HepG2 (cell line): ENCODE data around the gene ZXDC. TPM values are rescaled to one million over a fixed set of nuclear protein-coding genes. Genes with fewer than 3 reads are reported as not detected.

ENCODE experiments used
- BORCS8-MEF2B ChIP-seq: sonication (generic); formaldehyde crosslinking; IDR thresholded peaks from 2 replicates; pipeline ENCODE4 v1.8.0; 2022; ENCODE audit warnings: mild to moderate bottlenecking, missing genetic modification reagents
- HNF4A ChIP-seq: sonication (generic); formaldehyde crosslinking; IDR thresholded peaks from 2 replicates; pipeline ENCODE4 v1.4.0; 2020; ENCODE audit warnings: missing genetic modification reagents
- ISX ChIP-seq: sonication (generic); formaldehyde crosslinking; conservative IDR thresholded peaks from 2 replicates; pipeline ENCODE4 v1.5.0; 2020; ENCODE audit warnings: missing genetic modification reagents
- NONO ChIP-seq, 2 experiments: fragments of 450-650 bp in 1 of 2; sonication (generic) in 1 of 2; formaldehyde crosslinking in 1 of 2; IDR thresholded peaks in 1 of 2; conservative IDR thresholded peaks in 1 of 2; 2 replicates each; pipeline versions ENCODE4 v1.6.1 to v1.8.0; 2017 to 2022; ENCODE audit warnings: mild to moderate bottlenecking in 1 of 2, missing genetic modification reagents in 1 of 2, moderate library complexity in 1 of 2
- NPAS2 ChIP-seq: sonication (generic); formaldehyde crosslinking; IDR thresholded peaks from 2 replicates; pipeline ENCODE4 v1.8.0; 2022; ENCODE audit warnings: mild to moderate bottlenecking, missing genetic modification reagents, borderline replicate concordance
- POLR2AphosphoS5 ChIP-seq: IDR thresholded peaks from 2 replicates; pipeline ENCODE4 v1.6.1; 2012; ENCODE audit warnings: low read depth, low read length
- RELA ChIP-seq: sonication (generic); formaldehyde crosslinking; IDR thresholded peaks from 2 replicates; pipeline ENCODE4 v1.4.0; 2020; ENCODE audit warnings: missing genetic modification reagents
- RFXANK ChIP-seq: IDR thresholded peaks from 2 replicates; pipeline ENCODE4 v1.6.1; 2016
- RFXAP ChIP-seq: sonication (generic); formaldehyde crosslinking; IDR thresholded peaks from 2 replicates; pipeline ENCODE4 v1.4.0; 2020; ENCODE audit warnings: missing genetic modification reagents, borderline replicate concordance
- SRY ChIP-seq: sonication (generic); formaldehyde crosslinking; IDR thresholded peaks from 2 replicates; pipeline ENCODE4 v1.8.0; 2022; ENCODE audit warnings: mild to moderate bottlenecking, missing genetic modification reagents
- YY1 ChIP-seq: IDR thresholded peaks from 2 replicates; pipeline ENCODE4 v1.6.1; 2011; ENCODE audit warnings: low read length, low read depth, moderate library complexity, mild to moderate bottlenecking; ENCODE audit not compliant: insufficient read depth, insufficient replicate concordance
- ZBTB25 ChIP-seq: IDR thresholded peaks from 2 replicates; pipeline ENCODE4 v1.6.1; 2018; ENCODE audit warnings: missing genetic modification reagents
- ZNF101 ChIP-seq: sonication (generic); formaldehyde crosslinking; IDR thresholded peaks from 2 replicates; pipeline ENCODE4 v1.4.0; 2020; ENCODE audit warnings: mild to moderate bottlenecking, low read depth, missing genetic modification reagents, borderline replicate concordance
- ZNF160 ChIP-seq: sonication (generic); formaldehyde crosslinking; IDR thresholded peaks from 2 replicates; pipeline ENCODE4 v1.8.0; 2022; ENCODE audit warnings: mild to moderate bottlenecking, inconsistent platforms, missing genetic modification reagents
- ZNF234 ChIP-seq: sonication (generic); formaldehyde crosslinking; conservative IDR thresholded peaks from 2 replicates; pipeline ENCODE4 v1.5.1; 2020; ENCODE audit warnings: mild to moderate bottlenecking, missing genetic modification reagents
- ZNF276 ChIP-seq: sonication (generic); formaldehyde crosslinking; IDR thresholded peaks from 2 replicates; pipeline ENCODE4 v1.4.0; 2020; ENCODE audit warnings: mild to moderate bottlenecking, low read depth, missing genetic modification reagents
- ZNF484 ChIP-seq: sonication (generic); formaldehyde crosslinking; IDR thresholded peaks from 2 replicates; pipeline ENCODE4 v1.5.1; 2020; ENCODE audit warnings: mild to moderate bottlenecking, low read depth, missing genetic modification reagents, borderline replicate concordance
- ZNF530 ChIP-seq: sonication (generic); formaldehyde crosslinking; IDR thresholded peaks from 2 replicates; pipeline ENCODE4 v1.5.0; 2020; ENCODE audit warnings: low read depth, mild to moderate bottlenecking, missing genetic modification reagents
- ZNF556 ChIP-seq: sonication (generic); formaldehyde crosslinking; IDR thresholded peaks from 2 replicates; pipeline ENCODE4 v1.4.0; 2020; ENCODE audit warnings: mild to moderate bottlenecking, missing genetic modification reagents, borderline replicate concordance
- ZNF652 ChIP-seq: IDR thresholded peaks from 2 replicates; pipeline ENCODE4 v1.6.1; 2016; ENCODE audit warnings: low read depth, borderline replicate concordance
- ZNF703 ChIP-seq: sonication (generic); formaldehyde crosslinking; IDR thresholded peaks from 2 replicates; pipeline ENCODE4 v1.5.1; 2020; ENCODE audit warnings: missing genetic modification reagents, mild to moderate bottlenecking, moderate library complexity, borderline replicate concordance
- ZNF710 ChIP-seq: sonication (generic); formaldehyde crosslinking; IDR thresholded peaks from 2 replicates; pipeline ENCODE4 v1.5.0; 2020; ENCODE audit warnings: mild to moderate bottlenecking, missing genetic modification reagents, borderline replicate concordance
- ZNF777 ChIP-seq: sonication (generic); formaldehyde crosslinking; IDR thresholded peaks from 2 replicates; pipeline ENCODE4 v1.4.0; 2020; ENCODE audit warnings: missing genetic modification reagents
- ZSCAN12 ChIP-seq: sonication (generic); formaldehyde crosslinking; IDR thresholded peaks from 2 replicates; pipeline ENCODE4 v1.9.0; 2021; ENCODE audit warnings: mild to moderate bottlenecking, missing genetic modification reagents
- polyA plus RNA-seq, 8 experiments: library from polyadenylated mRNA; depleted of rRNA in 3 of 8; stranded (reverse) in 7 of 8; unstranded in 1 of 8; fragments of >200 nt; fragmentation: Illumina TruSeq in 4 of 8; extraction: Trizol in 4 of 8; gene quantifications; 2 replicates each; pipeline versions ENCODE4 v1.2.1 to v1.2.3, GENCODE V29; 2011 to 2016; ENCODE audit warnings: low read depth in 4 of 8, missing spikeins in 1 of 8, mixed read lengths in 1 of 8; ENCODE audit not compliant: insufficient read depth in 1 of 8
- total RNA-seq, 5 experiments: library from RNA; depleted of rRNA; stranded (reverse); fragments of >200 nt; fragmentation: Illumina TruSeq; extraction: Trizol; gene quantifications; 2 replicates each; pipeline ENCODE4 v1.2.3, GENCODE V29; 2016; ENCODE audit warnings: low read depth in 1 of 5

Gene ZXDC
- total and polyA plus RNA-seq, 2 of the 13 experiments (the other 11 are each of a cell fraction or from before 2014, with no cell fraction given): 17.6 to 21.2 TPM

GRCh38 chr3:126523745-126524428 lies 48.2 kb upstream of the ZXDC start, which contains the start of gene CHST13 (continued):
- TF ChIP-seq ZNF652 (CRISPR knock-in tag): no peak
- no peak for TF ChIP-seq ZSCAN12 (CRISPR knock-in tag)
- TF ChIP-seq ZNF556: peak; percentile 23; the same call in 1 of the 2 replicates
- TF ChIP-seq ZNF276 (CRISPR knock-in tag): no peak; the same call in 1 of the 2 replicates
- peak; percentile 82; the same call in 1 of the 2 replicates for TF ChIP-seq RFXAP
- no peak for TF ChIP-seq ZNF530 (CRISPR knock-in tag)
- TF ChIP-seq ZNF703 (CRISPR knock-in tag): peak; percentile 64; the same call in 1 of the 2 replicates
- TF ChIP-seq ZNF160 (CRISPR knock-in tag): no peak
- TF ChIP-seq NPAS2: no peak
- TF ChIP-seq SRY (CRISPR knock-in tag): no peak; the same call in none of the 2 replicates
- peak; percentile 72 for TF ChIP-seq ZNF777
- no peak for TF ChIP-seq BORCS8-MEF2B (CRISPR knock-in tag)
- TF ChIP-seq ZNF484: no peak
- TF ChIP-seq YY1: peak; percentile 60
- TF ChIP-seq RELA: peak; percentile 95
- TF ChIP-seq HNF4A (CRISPR knock-in tag): peak; percentile 94
- peak; percentile 73 for TF ChIP-seq POLR2AphosphoS5
- no peak; the same call in 1 of the 2 replicates for TF ChIP-seq ZNF234
- TF ChIP-seq NONO (IDR thresholded peaks at IDR 0.05): no peak
- TF ChIP-seq NONO (CRISPR knock-in tag; conservative IDR thresholded peaks at IDR 0.05): 0 out of 2 replicates have a peak, but pooled peaks have one; percentile 39
- no peak; the same call in 1 of the 2 replicates for TF ChIP-seq RFXANK (CRISPR knock-in tag)
- TF ChIP-seq ZNF710: peak; percentile 72; the same call in 1 of the 2 replicates
- no peak for TF ChIP-seq ISX (CRISPR knock-in tag)
- TF ChIP-seq ZBTB25: no peak
- TF ChIP-seq ZNF101 (CRISPR knock-in tag): no peak
